Neural progenitor cell (in vitro differentiated cells): ENCODE results near the gene PRTFDC1. TPM values are rescaled to one million over a fixed set of nuclear protein-coding genes. Genes with fewer than 3 reads are reported as not detected.

Experiments
- DNase-seq: peaks from one replicate; pipeline ENCODE4 v3.0.0-alpha.2; 2016; ENCODE audit warnings: low spot score
- H2AFZ ChIP-seq: fragments of 200-600 bp; sonication (generic); replicated peaks from 2 replicates; pipeline ENCODE4 v1.6.1; 2016; ENCODE audit warnings: antibody characterized with exemption
- H3F3A ChIP-seq: fragments of 200-600 bp; sonication (generic); 2 replicates; pipeline ENCODE4 v1.6.1; 2016; ENCODE audit warnings: antibody characterized with exemption, low read depth
- H3K27ac ChIP-seq: fragments of 200-600 bp; sonication (generic); 2 replicates; pipeline ENCODE4 v1.5.1; 2016; ENCODE audit warnings: mild to moderate bottlenecking
- H3K27me3 ChIP-seq: fragments of 200-600 bp; sonication (generic); 2 replicates; pipeline ENCODE4 v1.6.1; 2016; ENCODE audit warnings: mild to moderate bottlenecking, moderate library complexity
- H3K36me3 ChIP-seq: fragments of 200-600 bp; sonication (generic); 2 replicates; pipeline ENCODE4 v1.5.1; 2016
- H3K4me1 ChIP-seq: fragments of 200-600 bp; sonication (generic); 2 replicates; pipeline ENCODE4 v1.6.1; 2016; ENCODE audit warnings: mixed run types
- H3K4me2 ChIP-seq: fragments of 200-600 bp; sonication (generic); 2 replicates; pipeline ENCODE4 v1.6.1; 2016
- H3K4me3 ChIP-seq: fragments of 200-600 bp; sonication (generic); 2 replicates; pipeline ENCODE4 v1.5.1; 2016
- H3K79me2 ChIP-seq: fragments of 200-600 bp; sonication (generic); 2 replicates; pipeline ENCODE4 v1.6.1; 2016; ENCODE audit warnings: low read depth
- H3K9ac ChIP-seq: fragments of 200-600 bp; sonication (generic); 2 replicates; pipeline ENCODE4 v1.6.1; 2016
- H3K9me3 ChIP-seq: fragments of 200-600 bp; sonication (generic); 2 replicates; pipeline ENCODE4 v1.5.1; 2016; ENCODE audit warnings: low read depth
- H4K20me1 ChIP-seq: fragments of 200-600 bp; sonication (generic); 2 replicates; pipeline ENCODE4 v1.6.1; 2016; ENCODE audit warnings: low read depth
- H3K27ac Mint-ChIP-seq: 3 replicates; pipeline ENCODE4 v1.8.0; 2021; ENCODE audit warnings: mixed read lengths
- H3K27me3 Mint-ChIP-seq: 2 replicates; pipeline ENCODE4 v1.8.0; 2022; ENCODE audit warnings: low read depth, mild to moderate bottlenecking, inconsistent platforms, moderate library complexity, mixed read lengths; ENCODE audit not compliant: insufficient read depth
- H3K36me3 Mint-ChIP-seq: 3 replicates; pipeline ENCODE4 v1.8.0; 2021; ENCODE audit warnings: mixed read lengths
- H3K4me1 Mint-ChIP-seq: 3 replicates; pipeline ENCODE4 v1.8.0; 2021; ENCODE audit warnings: mixed read lengths
- H3K4me3 Mint-ChIP-seq: 3 replicates; pipeline ENCODE4 v1.8.0; 2021; ENCODE audit warnings: mild to moderate bottlenecking, moderate library complexity, mixed read lengths
- H3K9me3 Mint-ChIP-seq: 3 replicates; pipeline ENCODE4 v1.8.0; 2020; ENCODE audit warnings: mixed read lengths
- CTCF ChIP-seq: fragments of 200-600 bp; sonication (generic); IDR thresholded peaks from 2 replicates; pipeline ENCODE4 v1.5.1; 2017; ENCODE audit warnings: antibody characterized with exemption, mild to moderate bottlenecking
- EZH2 ChIP-seq: fragments of 200-600 bp; sonication (generic); IDR thresholded peaks from 2 replicates; pipeline ENCODE4 v1.6.1; 2017; ENCODE audit warnings: antibody characterized with exemption, mild to moderate bottlenecking, moderate library complexity
- EZH2phosphoT487 ChIP-seq: fragments of 200-600 bp; sonication (generic); IDR thresholded peaks from 2 replicates; pipeline ENCODE4 v1.6.1; 2017; ENCODE audit warnings: antibody characterized with exemption
- total RNA-seq: library from RNA; depleted of rRNA; stranded (reverse); fragments of >200 nt; gene quantifications from 2 replicates; pipeline ENCODE4 v1.2.3, GENCODE V29; 2015; ENCODE audit warnings: low replicate concordance

Gene PRTFDC1
- total RNA-seq, 1 donor from 2014 or later = 37.7 TPM

- no peak for TF ChIP-seq EZH2
- TF ChIP-seq EZH2phosphoT487 = no peak
- TF ChIP-seq CTCF = no peak
Measured at GRCh38 chr10:24966962-24967481, 14.6 kb upstream of the PRTFDC1 start.

GRCh38 chr10:24965051-24965450, 12.6 kb upstream of the PRTFDC1 start:
- DNase-seq = no peak
- H3K27me3 ChIP-seq = no peaks in the 10 kb centered on the region
- H3K9ac ChIP-seq = no peak overlapping the region
- H3F3A ChIP-seq = no peaks in the 10 kb centered on the region
- Mint-ChIP-seq H3K36me3 (no peaks in the 10 kb centered on the region), H3K27ac (no peak overlapping the region), H3K4me3 (no peak overlapping the region), H3K9me3 (no peaks in the 10 kb centered on the region), H3K27me3 (peaks cover 3% of the 10 kb centered on the region), H3K4me1 (peaks cover 11% of the 10 kb centered on the region)
- H2AFZ ChIP-seq = no peak overlapping the region
- no peaks in the 10 kb centered on the region for H3K9me3 ChIP-seq
- H3K4me1 ChIP-seq = peaks cover 5% of the 10 kb centered on the region
- no peak overlapping the region for H3K4me2 ChIP-seq
- no peaks in the 10 kb centered on the region for H3K79me2 ChIP-seq
- no peak overlapping the region for H3K27ac ChIP-seq
- H4K20me1 ChIP-seq = no peaks in the 10 kb centered on the region
- no peak overlapping the region for H3K4me3 ChIP-seq
- TF ChIP-seq EZH2 = no peak
- no peak for TF ChIP-seq EZH2phosphoT487
- no peak for TF ChIP-seq CTCF
- H3K36me3 ChIP-seq = no peaks in the 10 kb centered on the region

More at GRCh38 chr10:24966962-24967481, 14.6 kb upstream of the PRTFDC1 start:
- no peak overlapping the region for H3K4me3 ChIP-seq
- no peaks in the 10 kb centered on the region for H3K9me3 ChIP-seq
- no peaks in the 10 kb centered on the region for H3K79me2 ChIP-seq
- H3K27me3 ChIP-seq = no peaks in the 10 kb centered on the region
- H3K4me2 ChIP-seq = no peak overlapping the region
- H4K20me1 ChIP-seq = no peaks in the 10 kb centered on the region
- H2AFZ ChIP-seq = no peak overlapping the region
- no peak overlapping the region for H3K9ac ChIP-seq
- peaks cover 3% of the 10 kb centered on the region for H3K27me3 Mint-ChIP-seq
- no peak overlapping the region for H3K4me3 Mint-ChIP-seq
- H3K9me3 Mint-ChIP-seq = no peaks in the 10 kb centered on the region
- DNase-seq = no peak
- H3K36me3 Mint-ChIP-seq = no peaks in the 10 kb centered on the region
- H3K27ac Mint-ChIP-seq = no peak overlapping the region
- no peaks in the 10 kb centered on the region for H3K36me3 ChIP-seq
- H3K27ac ChIP-seq = no peak overlapping the region
- H3K4me1 Mint-ChIP-seq = peaks cover 10% of the 10 kb centered on the region
- peaks cover 5% of the 10 kb centered on the region for H3K4me1 ChIP-seq
- H3F3A ChIP-seq = no peaks in the 10 kb centered on the region

- Histone ChIP-seq H3K4me1 (peaks cover 12% of the 10 kb centered on the region), H3K9ac (no peak overlapping the region), H3K9me3 (no peaks in the 10 kb centered on the region), H4K20me1 (no peaks in the 10 kb centered on the region), H2AFZ (no peak overlapping the region), H3F3A (no peaks in the 10 kb centered on the region), H3K79me2 (no peaks in the 10 kb centered on the region), H3K4me2 (peak overlapping the region; percentile 15), H3K4me3 (no peak overlapping the region), H3K36me3 (no peaks in the 10 kb centered on the region), H3K27me3 (no peaks in the 10 kb centered on the region), H3K27ac (no peak overlapping the region)
- Mint-ChIP-seq H3K27me3 (peaks cover 3% of the 10 kb centered on the region), H3K36me3 (no peaks in the 10 kb centered on the region), H3K9me3 (no peaks in the 10 kb centered on the region), H3K4me1 (peaks cover 21% of the 10 kb centered on the region), H3K27ac (no peak overlapping the region), H3K4me3 (no peak overlapping the region)
- DNase-seq = peak; percentile 37
- TF ChIP-seq CTCF (no peak), EZH2phosphoT487 (no peak)
Measured at GRCh38 chr10:24963521-24964041, 11.2 kb upstream of the PRTFDC1 start.
